ELF-1 (cell line): ENCODE data around the gene FRMD3.
"Not testable (repeated sequence)": the region's sequence is repeated elsewhere in the genome, so short reads cannot be mapped to it uniquely, and the experiment has no call there.

ENCODE experiments used
- DNase-seq: peaks from one replicate; pipeline ENCODE4 v3.0.0-alpha.2; 2016; ENCODE audit warnings: low read depth, low spot score

The FRMD3 gene

GRCh38 chr9:83392228-83392627 lies 146.0 kb downstream of the FRMD3 start:
- DNase-seq: no peak

GRCh38 chr9:83388346-83388745 lies 149.9 kb downstream of the FRMD3 start:
- DNase-seq: no peak

GRCh38 chr9:83387401-83388185 lies 150.6 kb downstream of the FRMD3 start:
- no peak for DNase-seq

GRCh38 chr9:83385317-83385716 lies 152.9 kb downstream of the FRMD3 start:
- no peak for DNase-seq

GRCh38 chr9:83384214-83384613 lies 154.0 kb downstream of the FRMD3 start:
- no peak for DNase-seq

- no peak for DNase-seq
Observed at GRCh38 chr9:83383034-83383433, 155.2 kb downstream of the FRMD3 start.

GRCh38 chr9:83382421-83382820 lies 155.8 kb downstream of the FRMD3 start:
- DNase-seq: no peak

GRCh38 chr9:83379045-83379444 lies 159.2 kb downstream of the FRMD3 start:
- no peak for DNase-seq

GRCh38 chr9:83372957-83373356 lies 165.2 kb downstream of the FRMD3 start:
- no peak for DNase-seq

- DNase-seq: no peak
Observed at GRCh38 chr9:83367326-83367725, 170.9 kb downstream of the FRMD3 start.

- no peak for DNase-seq
Observed at GRCh38 chr9:83362341-83362995, 175.7 kb downstream of the FRMD3 start.

GRCh38 chr9:83359039-83359438 lies 179.2 kb downstream of the FRMD3 start:
- DNase-seq: no peak

GRCh38 chr9:83358493-83358892 lies 179.7 kb downstream of the FRMD3 start:
- DNase-seq: not testable (repeated sequence)

GRCh38 chr9:83355729-83356151 lies 182.5 kb downstream of the FRMD3 start:
- DNase-seq: no peak

GRCh38 chr9:83355024-83355444 lies 183.2 kb downstream of the FRMD3 start:
- DNase-seq: no peak

- DNase-seq: no peak
Observed at GRCh38 chr9:83349031-83349430, 189.2 kb downstream of the FRMD3 start.

- DNase-seq: no peak
Observed at GRCh38 chr9:83346655-83347420, 191.4 kb downstream of the FRMD3 start.

- DNase-seq: no peak
Observed at GRCh38 chr9:83343366-83343999, 194.7 kb downstream of the FRMD3 start.

GRCh38 chr9:83342731-83343130 lies 195.5 kb downstream of the FRMD3 start:
- no peak for DNase-seq

- DNase-seq: no peak
Observed at GRCh38 chr9:83342006-83342405, 196.2 kb downstream of the FRMD3 start.

GRCh38 chr9:83340451-83340850 lies 197.8 kb downstream of the FRMD3 start:
- DNase-seq: no peak

GRCh38 chr9:83339435-83339834 lies 198.8 kb downstream of the FRMD3 start:
- no peak for DNase-seq
